AG08395 (cell line): ENCODE measurements around the gene C15orf39.
"Not testable (repeated sequence)": the region's sequence is repeated elsewhere in the genome, so short reads cannot be mapped to it uniquely, and the experiment has no call there.

ENCODE experiments used
- DNase-seq: peaks from one replicate; pipeline ENCODE4 v3.0.0; 2012; ENCODE audit warnings: mixed read lengths, low spot score

C15orf39 gene

GRCh38 chr15:75212200-75212858 lies 10.6 kb downstream of the C15orf39 start:
- DNase-seq: no peak

GRCh38 chr15:75213212-75213767 lies 11.6 kb downstream of the C15orf39 start:
- DNase-seq: no peak

GRCh38 chr15:75213768-75214221 lies 12.1 kb downstream of the C15orf39 start:
- no peak for DNase-seq

- no peak for DNase-seq
Measured at GRCh38 chr15:75214293-75215096, 12.8 kb downstream of the C15orf39 start.

GRCh38 chr15:75215107-75216004 lies 13.7 kb downstream of the C15orf39 start:
- no peak for DNase-seq

- DNase-seq: no peak
Measured at GRCh38 chr15:75217012-75217411, 15.3 kb downstream of the C15orf39 start.

- not testable (repeated sequence) for DNase-seq
Measured at GRCh38 chr15:75217574-75217973, 15.9 kb downstream of the C15orf39 start.

GRCh38 chr15:75219507-75219929 lies 17.8 kb downstream of the C15orf39 start:
- not testable (repeated sequence) for DNase-seq

GRCh38 chr15:75223688-75224087 lies 22.0 kb downstream of the C15orf39 start:
- no peak for DNase-seq

GRCh38 chr15:75224281-75224680 lies 22.6 kb downstream of the C15orf39 start:
- no peak for DNase-seq

GRCh38 chr15:75225102-75225836 lies 23.6 kb downstream of the C15orf39 start:
- DNase-seq: not testable (repeated sequence)

GRCh38 chr15:75225951-75226732 lies 24.5 kb downstream of the C15orf39 start:
- DNase-seq: no peak

GRCh38 chr15:75227112-75227511 lies 25.4 kb downstream of the C15orf39 start:
- DNase-seq: not testable (repeated sequence)

- DNase-seq: no peak
Measured at GRCh38 chr15:75227663-75228280, 26.1 kb downstream of the C15orf39 start.

GRCh38 chr15:75228787-75229186 lies 27.1 kb downstream of the C15orf39 start:
- no peak for DNase-seq

- peak; percentile 41 for DNase-seq
Measured at GRCh38 chr15:75229191-75230015, 27.7 kb downstream of the C15orf39 start.

GRCh38 chr15:75230016-75230343 lies 28.3 kb downstream of the C15orf39 start:
- no peak for DNase-seq

GRCh38 chr15:75230551-75231371 lies 29.1 kb downstream of the C15orf39 start:
- no peak for DNase-seq
